Dedifferentiated amniotic fluid mesenchymal stem cell (primary cell): Measurements from ENCODE around the gene PIK3CA.
"Not testable (repeated sequence)": the region's sequence is repeated elsewhere in the genome, so short reads cannot be mapped to it uniquely, and the experiment has no call there.

Experiments
- DNase-seq: peaks from one replicate; pipeline ENCODE4 v3.0.0-alpha.2; 2016; ENCODE audit errors: extremely low spot score

The PIK3CA gene

GRCh38 chr3:179260949-179261765, 113.0 kb downstream of the PIK3CA start:
- peak; percentile 45 for DNase-seq

GRCh38 chr3:179263134-179263533, 115.0 kb downstream of the PIK3CA start:
- DNase-seq = no peak

- DNase-seq = no peak
Measured at GRCh38 chr3:179264449-179264848, 116.3 kb downstream of the PIK3CA start.

GRCh38 chr3:179265092-179265491, 116.9 kb downstream of the PIK3CA start:
- no peak for DNase-seq

- DNase-seq = no peak
Measured at GRCh38 chr3:179265875-179266274, 117.7 kb downstream of the PIK3CA start.

GRCh38 chr3:179266701-179267211, 118.6 kb downstream of the PIK3CA start:
- DNase-seq = no peak

GRCh38 chr3:179268400-179269051, 120.4 kb downstream of the PIK3CA start:
- DNase-seq = no peak

- no peak for DNase-seq
Measured at GRCh38 chr3:179269152-179269707, 121.1 kb downstream of the PIK3CA start.

- DNase-seq = no peak
Measured at GRCh38 chr3:179272385-179272784, 124.2 kb downstream of the PIK3CA start.

- not testable (repeated sequence) for DNase-seq
Measured at GRCh38 chr3:179274434-179274833, 126.3 kb downstream of the PIK3CA start.

GRCh38 chr3:179276001-179276400, 127.8 kb downstream of the PIK3CA start:
- no peak for DNase-seq

GRCh38 chr3:179276743-179277142, 128.6 kb downstream of the PIK3CA start:
- DNase-seq = no peak

GRCh38 chr3:179278151-179278550, 130.0 kb downstream of the PIK3CA start:
- DNase-seq = no peak

- no peak for DNase-seq
Measured at GRCh38 chr3:179278932-179279693, 131.0 kb downstream of the PIK3CA start.

GRCh38 chr3:179279837-179280236, 131.7 kb downstream of the PIK3CA start:
- no peak for DNase-seq

- DNase-seq = no peak
Measured at GRCh38 chr3:179281825-179282224, 133.7 kb downstream of the PIK3CA start.

GRCh38 chr3:179286331-179286730, 138.2 kb downstream of the PIK3CA start:
- no peak for DNase-seq

- DNase-seq = no peak
Measured at GRCh38 chr3:179288845-179289244, 140.7 kb downstream of the PIK3CA start.

- no peak for DNase-seq
Measured at GRCh38 chr3:179289295-179289694, 141.1 kb downstream of the PIK3CA start.
